ENCODE data around the gene ACTA2.

Gene ACTA2

DNA sequence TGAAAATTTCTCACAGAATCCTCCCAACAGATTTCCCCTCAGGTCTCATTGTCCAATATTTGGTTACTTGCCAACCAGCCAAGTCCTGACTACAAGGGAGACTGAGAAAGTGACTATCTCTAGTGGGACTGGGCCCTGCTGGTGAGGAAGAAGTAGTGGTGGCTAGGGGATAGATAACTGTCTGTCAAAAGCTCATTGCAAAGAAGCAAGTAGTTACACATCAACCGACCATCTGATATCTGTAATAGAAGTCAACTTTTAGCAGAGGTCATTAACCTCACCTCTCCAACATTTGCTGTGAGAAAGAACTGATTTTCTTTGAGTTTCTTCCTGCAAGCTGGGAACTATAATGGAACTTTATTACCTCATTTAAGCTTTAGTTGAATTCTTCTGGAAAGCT, 57.3 kb downstream of the ACTA2 start:
- no peak for DNase-seq (ENCODE audit: low read depth in 2 of 3, low spot score in 2 of 3)

DNA sequence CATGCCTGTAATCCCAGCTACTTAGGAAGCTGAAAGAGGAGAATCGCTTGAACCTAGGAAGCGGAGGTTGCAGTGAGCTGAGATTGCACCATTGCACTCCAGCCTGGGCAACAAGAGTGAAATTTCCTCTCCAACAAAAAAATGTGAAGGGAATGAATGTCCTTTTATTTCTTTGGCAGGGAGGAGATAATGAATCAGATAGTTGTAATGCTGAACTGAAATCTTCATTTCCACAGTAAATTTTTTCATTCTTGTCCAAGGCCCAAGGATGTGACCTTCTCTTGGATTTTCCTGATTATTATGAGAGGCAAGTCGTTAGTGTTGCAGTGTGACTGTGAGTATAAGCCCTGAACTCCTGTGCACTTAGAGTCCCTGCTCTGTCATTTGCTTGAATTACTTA, 59.0 kb downstream of the ACTA2 start:
- DNase-seq (ENCODE audit: low read depth in 2 of 3, low spot score in 2 of 3), result no peak

- DNase-seq (ENCODE audit: low read depth in 2 of 3, low spot score in 2 of 3), result no peak
Observed at GRCh38 chr10:88892222-88892967, 60.2 kb downstream of the ACTA2 start.

DNA sequence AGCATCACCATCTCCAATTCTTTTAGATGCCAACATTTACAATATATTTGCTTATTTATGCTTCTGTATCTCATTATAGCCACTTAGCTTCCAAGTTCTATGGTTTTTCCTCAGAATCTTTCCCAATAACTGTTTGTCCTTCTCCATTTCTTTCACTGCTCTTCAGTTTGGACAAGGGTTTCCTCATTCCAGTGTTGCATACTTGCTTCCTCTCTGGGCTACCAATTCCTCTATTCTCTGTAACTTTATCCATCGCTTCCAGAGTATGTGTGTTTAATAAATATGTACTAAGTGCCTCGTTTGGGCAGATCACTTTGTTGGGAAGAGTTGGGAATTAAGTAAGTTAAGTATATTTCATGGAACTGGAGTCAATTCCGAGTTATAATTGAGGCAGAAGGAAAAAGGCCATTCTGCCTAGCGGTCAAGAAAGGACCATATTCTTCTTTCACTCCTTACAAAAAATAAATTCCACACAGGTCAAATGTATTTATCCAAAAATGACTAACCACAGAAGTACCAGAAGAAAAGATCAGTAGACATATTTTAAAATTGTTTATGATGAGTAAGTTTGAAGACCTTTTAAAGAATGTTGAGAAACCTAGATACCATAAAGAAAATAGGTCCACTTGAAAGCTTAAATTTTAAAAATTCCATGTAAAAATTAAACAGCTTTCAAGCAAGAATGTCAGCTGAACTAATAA, 61.7 kb downstream of the ACTA2 start:
- DNase-seq (ENCODE audit: low read depth in 2 of 3, low spot score in 2 of 3), result no peak

DNA sequence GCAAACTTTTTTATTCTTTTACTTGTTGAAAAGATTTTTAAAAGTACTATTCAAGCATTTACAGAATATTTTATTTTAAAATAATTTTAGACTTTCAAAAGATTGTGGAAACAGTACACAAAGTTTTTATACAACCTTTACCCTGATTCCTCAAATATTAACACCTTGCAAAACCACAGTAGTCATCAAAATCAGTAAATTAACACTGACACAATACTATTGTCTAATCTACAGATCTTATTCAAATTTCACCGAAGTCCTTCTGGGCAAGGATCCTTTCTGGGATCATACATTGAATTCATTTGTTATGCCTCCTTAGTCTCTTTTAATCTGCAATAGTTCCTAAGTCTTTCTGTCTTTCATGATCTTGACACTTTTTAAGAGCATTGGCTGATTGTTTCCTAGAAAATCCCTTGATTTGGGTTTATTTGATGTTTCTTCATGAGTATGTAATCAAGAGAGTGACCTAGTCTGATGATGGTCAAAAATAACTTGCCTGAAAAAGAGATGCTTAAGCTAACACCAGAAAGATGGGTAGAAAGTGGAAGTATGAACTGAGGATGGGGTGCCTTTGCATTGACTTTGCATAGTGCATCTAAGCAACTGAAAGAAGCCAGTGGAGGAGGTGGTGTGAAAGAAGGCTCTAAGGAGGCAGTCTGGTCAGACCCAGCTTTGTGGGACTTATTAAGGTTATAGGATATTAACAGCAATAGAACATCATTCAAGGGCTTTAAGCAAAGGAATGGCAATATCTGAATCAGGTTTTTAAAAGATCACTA, 62.8 kb downstream of the ACTA2 start:
- no peak for DNase-seq (ENCODE audit: low read depth in 2 of 3, low spot score in 2 of 3)

GRCh38 chr10:88888810-88889445, 63.6 kb downstream of the ACTA2 start:
- DNase-seq (ENCODE audit: low read depth in 2 of 3, low spot score in 2 of 3), result no peak

- no peak for DNase-seq (ENCODE audit: low read depth in 2 of 3, low spot score in 2 of 3)
Observed at GRCh38 chr10:88886557-88886956, 66.0 kb downstream of the ACTA2 start.

Measured in activated CD8-positive, alpha-beta memory T cell treated with anti-CD3 and anti-CD28 coated beads for 48 hours (primary cell).